H1 (cell line): ENCODE results near the gene PFDN1. TPM values are rescaled to one million over a fixed set of nuclear protein-coding genes. Genes with fewer than 3 reads are reported as not detected.

Experiments
- CREB1 ChIP-seq: IDR thresholded peaks from 2 replicates; pipeline ENCODE4 v1.6.1; 2012; ENCODE audit warnings: inconsistent platforms
- POLR2A ChIP-seq, 2 experiments: IDR thresholded peaks; 1 replicate in 1 of 2; 2 replicates in 1 of 2; pipeline ENCODE4 v1.6.1; 2011; ENCODE audit warnings: low read depth in 2 of 2, low read length in 2 of 2, mild to moderate bottlenecking in 2 of 2; ENCODE audit errors: control extremely low read depth in 1 of 2
- TBP ChIP-seq: IDR thresholded peaks from 2 replicates; pipeline ENCODE4 v1.6.1; 2011; ENCODE audit warnings: low read depth, low read length, improper control_type of control experiment
- polyA plus RNA-seq, 7 experiments: library from polyadenylated mRNA; depleted of rRNA in 3 of 7; stranded (reverse) in 5 of 7; unstranded in 2 of 7; fragments of >200 nt in 5 of 7; fragments of 200-250 nt in 2 of 7; gene quantifications; 1 replicate in 5 of 7; 2 replicates in 1 of 7; 4 replicates in 1 of 7; pipeline versions ENCODE4 v1.2.1 to v1.2.3, GENCODE V29; 2011 to 2013; ENCODE audit warnings: missing spikeins in 2 of 7, mixed read lengths in 2 of 7
- total RNA-seq: library from RNA; stranded (reverse); fragmentation: NEBNext Ultra II Directional; extraction: Animal tissue kit (Norgen Biotek cat#: 25700); gene quantifications from 2 replicates; pipeline ENCODE4 v1.2.1, GENCODE V29; 2021
- TF ChIP-seq, protein P1 (sequence below): fragments of 300-600 bp; sonication (generic); IDR thresholded peaks from 2 replicates; pipeline ENCODE4 v1.7.1; 2012; ENCODE audit warnings: low read length, moderate library complexity, mild to moderate bottlenecking, inconsistent platforms; ENCODE audit not compliant: insufficient replicate concordance

PFDN1 gene
- total and polyA plus RNA-seq, 2 of the 8 experiments (the other 6 are each of a cell fraction or from before 2014, with no cell fraction given): 53.0 to 89.6 TPM

DNA sequence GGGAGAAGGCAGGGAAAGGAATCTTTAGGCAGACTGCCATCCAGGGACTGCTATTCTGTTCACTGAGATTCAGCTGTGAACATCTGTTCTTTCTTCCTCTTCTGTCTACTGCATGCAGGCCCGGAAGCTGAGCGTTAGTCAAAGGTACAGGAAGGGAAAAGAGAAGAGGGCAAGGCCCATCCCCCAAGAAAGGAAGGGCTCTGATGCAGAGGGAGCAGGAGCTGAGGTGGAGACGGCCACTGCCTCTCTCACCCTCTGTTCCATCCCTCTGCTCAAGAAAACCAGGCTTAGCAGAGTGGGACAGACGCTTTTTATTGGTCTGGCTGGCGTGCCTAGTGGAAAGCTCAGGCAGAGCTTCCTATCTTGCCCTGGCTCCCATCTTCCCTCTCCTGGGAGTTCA, 57.6 kb downstream of the PFDN1 start (continued):
- TF ChIP-seq, protein P1, sequence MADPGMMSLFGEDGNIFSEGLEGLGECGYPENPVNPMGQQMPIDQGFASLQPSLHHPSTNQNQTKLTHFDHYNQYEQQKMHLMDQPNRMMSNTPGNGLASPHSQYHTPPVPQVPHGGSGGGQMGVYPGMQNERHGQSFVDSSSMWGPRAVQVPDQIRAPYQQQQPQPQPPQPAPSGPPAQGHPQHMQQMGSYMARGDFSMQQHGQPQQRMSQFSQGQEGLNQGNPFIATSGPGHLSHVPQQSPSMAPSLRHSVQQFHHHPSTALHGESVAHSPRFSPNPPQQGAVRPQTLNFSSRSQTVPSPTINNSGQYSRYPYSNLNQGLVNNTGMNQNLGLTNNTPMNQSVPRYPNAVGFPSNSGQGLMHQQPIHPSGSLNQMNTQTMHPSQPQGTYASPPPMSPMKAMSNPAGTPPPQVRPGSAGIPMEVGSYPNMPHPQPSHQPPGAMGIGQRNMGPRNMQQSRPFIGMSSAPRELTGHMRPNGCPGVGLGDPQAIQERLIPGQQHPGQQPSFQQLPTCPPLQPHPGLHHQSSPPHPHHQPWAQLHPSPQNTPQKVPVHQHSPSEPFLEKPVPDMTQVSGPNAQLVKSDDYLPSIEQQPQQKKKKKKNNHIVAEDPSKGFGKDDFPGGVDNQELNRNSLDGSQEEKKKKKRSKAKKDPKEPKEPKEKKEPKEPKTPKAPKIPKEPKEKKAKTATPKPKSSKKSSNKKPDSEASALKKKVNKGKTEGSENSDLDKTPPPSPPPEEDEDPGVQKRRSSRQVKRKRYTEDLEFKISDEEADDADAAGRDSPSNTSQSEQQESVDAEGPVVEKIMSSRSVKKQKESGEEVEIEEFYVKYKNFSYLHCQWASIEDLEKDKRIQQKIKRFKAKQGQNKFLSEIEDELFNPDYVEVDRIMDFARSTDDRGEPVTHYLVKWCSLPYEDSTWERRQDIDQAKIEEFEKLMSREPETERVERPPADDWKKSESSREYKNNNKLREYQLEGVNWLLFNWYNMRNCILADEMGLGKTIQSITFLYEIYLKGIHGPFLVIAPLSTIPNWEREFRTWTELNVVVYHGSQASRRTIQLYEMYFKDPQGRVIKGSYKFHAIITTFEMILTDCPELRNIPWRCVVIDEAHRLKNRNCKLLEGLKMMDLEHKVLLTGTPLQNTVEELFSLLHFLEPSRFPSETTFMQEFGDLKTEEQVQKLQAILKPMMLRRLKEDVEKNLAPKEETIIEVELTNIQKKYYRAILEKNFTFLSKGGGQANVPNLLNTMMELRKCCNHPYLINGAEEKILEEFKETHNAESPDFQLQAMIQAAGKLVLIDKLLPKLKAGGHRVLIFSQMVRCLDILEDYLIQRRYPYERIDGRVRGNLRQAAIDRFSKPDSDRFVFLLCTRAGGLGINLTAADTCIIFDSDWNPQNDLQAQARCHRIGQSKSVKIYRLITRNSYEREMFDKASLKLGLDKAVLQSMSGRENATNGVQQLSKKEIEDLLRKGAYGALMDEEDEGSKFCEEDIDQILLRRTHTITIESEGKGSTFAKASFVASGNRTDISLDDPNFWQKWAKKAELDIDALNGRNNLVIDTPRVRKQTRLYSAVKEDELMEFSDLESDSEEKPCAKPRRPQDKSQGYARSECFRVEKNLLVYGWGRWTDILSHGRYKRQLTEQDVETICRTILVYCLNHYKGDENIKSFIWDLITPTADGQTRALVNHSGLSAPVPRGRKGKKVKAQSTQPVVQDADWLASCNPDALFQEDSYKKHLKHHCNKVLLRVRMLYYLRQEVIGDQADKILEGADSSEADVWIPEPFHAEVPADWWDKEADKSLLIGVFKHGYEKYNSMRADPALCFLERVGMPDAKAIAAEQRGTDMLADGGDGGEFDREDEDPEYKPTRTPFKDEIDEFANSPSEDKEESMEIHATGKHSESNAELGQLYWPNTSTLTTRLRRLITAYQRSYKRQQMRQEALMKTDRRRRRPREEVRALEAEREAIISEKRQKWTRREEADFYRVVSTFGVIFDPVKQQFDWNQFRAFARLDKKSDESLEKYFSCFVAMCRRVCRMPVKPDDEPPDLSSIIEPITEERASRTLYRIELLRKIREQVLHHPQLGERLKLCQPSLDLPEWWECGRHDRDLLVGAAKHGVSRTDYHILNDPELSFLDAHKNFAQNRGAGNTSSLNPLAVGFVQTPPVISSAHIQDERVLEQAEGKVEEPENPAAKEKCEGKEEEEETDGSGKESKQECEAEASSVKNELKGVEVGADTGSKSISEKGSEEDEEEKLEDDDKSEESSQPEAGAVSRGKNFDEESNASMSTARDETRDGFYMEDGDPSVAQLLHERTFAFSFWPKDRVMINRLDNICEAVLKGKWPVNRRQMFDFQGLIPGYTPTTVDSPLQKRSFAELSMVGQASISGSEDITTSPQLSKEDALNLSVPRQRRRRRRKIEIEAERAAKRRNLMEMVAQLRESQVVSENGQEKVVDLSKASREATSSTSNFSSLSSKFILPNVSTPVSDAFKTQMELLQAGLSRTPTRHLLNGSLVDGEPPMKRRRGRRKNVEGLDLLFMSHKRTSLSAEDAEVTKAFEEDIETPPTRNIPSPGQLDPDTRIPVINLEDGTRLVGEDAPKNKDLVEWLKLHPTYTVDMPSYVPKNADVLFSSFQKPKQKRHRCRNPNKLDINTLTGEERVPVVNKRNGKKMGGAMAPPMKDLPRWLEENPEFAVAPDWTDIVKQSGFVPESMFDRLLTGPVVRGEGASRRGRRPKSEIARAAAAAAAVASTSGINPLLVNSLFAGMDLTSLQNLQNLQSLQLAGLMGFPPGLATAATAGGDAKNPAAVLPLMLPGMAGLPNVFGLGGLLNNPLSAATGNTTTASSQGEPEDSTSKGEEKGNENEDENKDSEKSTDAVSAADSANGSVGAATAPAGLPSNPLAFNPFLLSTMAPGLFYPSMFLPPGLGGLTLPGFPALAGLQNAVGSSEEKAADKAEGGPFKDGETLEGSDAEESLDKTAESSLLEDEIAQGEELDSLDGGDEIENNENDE: no peak
- TF ChIP-seq CREB1 (no peak), TBP (no peak), POLR2A (IDR thresholded peaks at IDR 0.05; ENCODE audit: control extremely low read depth in 1 of 2, low read depth in 2 of 2, low read length in 2 of 2) (no peak)
